HG03280 (cell line): Measurements from ENCODE around the gene HOXC12.

Experiments
- ATAC-seq: cut with Tn5 transposase; IDR thresholded peaks from one replicate; pipeline ENCODE4 v1.9.1; 2021; ENCODE audit warnings: mild to moderate bottlenecking, moderate library complexity; ENCODE audit not compliant: unreplicated experiment

HOXC12 gene

DNA sequence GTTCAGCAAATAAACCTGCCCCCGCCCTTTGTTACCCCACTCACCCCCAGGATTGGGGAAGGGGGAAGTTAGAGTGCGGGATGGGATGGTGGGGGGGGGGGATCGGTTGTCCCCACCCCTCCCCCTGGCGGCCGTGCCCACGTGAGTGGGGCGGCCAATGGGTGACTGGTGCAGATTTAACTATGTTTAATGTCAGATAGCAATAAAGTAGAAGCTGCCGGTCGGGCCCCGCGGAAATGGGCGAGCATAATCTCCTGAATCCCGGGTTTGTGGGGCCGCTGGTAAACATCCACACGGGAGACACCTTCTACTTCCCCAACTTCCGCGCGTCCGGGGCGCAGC is at the start of gene HOXC12:
Gene HOXC12, plus strand, starts transcription at position 210 of the 342 bp plus-strand sequence. Its CDS starts 27 bp downstream, at position 237.
- no peak for ATAC-seq

DNA sequence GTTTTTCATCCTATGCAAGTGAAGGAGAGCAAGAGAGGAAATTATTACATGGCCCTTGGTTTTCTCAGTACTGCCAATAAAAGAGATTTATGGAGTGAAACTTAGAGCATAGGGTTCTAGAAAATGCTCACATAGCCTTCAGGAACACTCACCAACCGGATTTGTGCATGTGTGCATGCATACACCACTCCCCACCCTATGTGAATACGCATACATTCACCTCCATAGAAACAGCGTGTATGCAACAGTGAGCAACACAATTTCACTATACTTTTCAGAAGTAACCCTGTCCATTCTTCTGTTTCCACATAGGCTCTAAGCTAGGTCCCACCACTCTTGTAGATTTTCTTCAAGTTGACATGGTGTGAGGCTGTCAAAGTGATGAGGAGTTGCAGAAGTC is 47.6 kb upstream of the HOXC12 start:
- ATAC-seq = no peak

DNA sequence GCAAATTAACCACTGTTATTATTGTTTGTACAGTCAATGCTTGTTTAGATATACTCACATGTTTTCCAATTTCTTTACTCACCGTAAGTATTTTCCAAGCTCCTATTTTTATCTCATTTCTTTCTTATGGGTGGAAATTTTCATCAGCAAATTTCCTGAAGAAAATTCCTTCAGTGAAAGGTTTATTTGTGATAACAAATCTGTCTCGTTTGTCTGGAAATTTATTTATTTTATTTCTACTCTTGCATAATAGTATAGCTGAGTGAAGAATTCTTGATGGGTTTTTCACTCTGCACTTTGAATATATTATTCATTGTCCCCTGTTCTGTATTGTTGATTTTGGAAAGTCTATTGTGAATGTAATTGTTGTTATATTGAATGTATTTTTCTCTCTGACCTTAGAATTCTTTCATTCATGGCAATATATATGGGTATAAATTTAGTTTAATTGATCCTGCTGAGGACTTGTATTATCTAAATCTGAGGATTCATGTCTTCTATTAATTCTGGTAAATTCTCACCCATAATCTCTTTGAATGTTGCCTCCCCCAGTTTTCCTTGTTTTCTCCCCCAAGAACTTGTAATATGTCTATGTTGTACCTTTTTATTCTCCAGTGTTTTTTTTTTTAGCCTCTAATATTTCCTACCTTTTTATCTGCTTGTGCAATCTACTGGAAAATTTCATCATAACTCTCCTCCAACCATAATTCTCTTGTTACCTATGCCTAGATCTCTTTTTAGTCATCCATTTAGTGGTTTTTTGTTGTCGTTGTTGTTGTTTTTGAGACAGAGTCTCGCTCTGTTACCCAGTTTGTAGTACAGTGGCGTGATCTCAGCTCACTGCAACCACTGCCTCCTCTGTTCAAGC is 37.7 kb upstream of the HOXC12 start:
- ATAC-seq = no peak

DNA sequence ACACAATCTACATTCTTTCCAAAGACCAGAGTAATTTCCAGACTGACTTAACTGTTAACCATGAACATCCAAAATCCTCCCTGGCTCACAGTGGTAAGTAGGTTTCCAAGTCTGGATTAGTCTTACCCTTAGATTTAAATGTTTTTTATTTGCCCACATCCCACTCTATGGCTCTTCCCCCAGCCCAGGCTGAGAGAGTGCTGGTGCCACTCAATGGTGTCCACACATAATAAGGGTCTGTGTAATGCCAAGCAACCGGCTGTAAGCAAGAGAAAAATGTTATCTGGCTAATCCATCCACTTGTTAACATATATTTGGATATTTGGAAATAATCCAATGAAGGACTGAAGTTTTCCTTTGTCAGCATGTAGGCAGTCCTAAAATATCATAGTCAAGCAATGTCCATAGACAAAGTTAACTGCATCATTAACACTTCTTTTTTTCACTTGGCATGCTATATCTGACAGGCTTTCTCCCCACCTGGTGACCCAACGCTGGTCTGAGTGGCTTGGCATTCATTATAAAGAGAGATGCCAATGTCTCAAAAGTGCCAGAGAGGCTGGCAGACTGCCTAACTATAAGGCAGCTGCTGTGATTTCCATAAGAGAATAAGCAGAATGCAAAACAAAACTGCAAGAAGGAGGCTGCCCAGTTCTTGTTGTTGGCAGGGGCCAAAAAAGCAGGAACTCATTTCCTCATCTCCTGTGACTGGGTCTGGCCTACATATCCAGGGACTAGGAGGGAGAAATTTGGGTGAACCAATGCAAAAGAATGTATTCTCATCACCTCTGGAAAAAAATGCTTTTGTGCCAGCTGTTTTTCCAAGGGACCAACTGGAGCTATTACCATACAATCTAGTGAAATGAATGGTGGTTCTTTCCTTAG is 29.9 kb upstream of the HOXC12 start:
- ATAC-seq = no peak

DNA sequence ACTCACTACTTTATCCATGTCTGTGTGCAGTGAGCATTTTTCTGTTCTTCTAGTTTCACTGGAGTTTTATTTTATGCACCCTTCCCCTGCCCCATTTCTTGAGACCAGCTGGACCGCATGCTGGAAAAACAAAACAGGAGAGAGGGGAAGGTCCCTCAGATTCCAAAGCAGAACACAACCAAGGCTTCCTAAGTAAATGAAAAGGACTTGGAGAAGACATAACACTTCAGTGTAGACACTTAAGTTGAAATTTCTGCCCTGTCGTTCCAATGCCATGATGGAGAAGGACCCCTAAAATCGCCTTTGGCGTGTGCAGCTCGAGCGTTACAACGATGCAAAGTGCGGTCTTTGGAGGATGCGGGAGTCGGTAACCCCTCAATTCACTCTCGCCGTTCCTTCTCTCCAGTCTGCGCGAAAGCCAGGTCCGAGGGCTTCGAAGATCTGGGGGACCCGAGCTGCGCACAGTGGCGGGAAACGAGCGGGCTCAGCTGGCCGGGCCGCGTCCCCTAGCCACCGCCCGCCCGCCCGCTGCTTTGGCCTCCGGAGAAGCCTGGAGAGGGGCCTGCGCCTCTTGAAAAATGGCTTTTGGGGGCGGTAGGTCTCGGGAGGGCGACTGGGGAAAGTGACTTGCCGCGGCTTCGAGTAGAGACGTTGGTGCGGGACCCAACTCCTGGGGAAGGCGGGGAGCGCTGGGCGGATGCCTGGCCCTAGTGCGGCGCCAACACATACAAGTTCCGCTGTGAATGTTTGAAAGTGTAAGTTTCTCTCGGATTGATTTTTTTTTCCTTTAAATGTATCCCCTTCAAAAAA is 27.3 kb upstream of the HOXC12 start:
- no peak for ATAC-seq

GRCh38 chr12:53928054-53928835 is 26.5 kb upstream of the HOXC12 start:
- no peak for ATAC-seq

- no peak for ATAC-seq
Measured at GRCh38 chr12:53929527-53929926, 25.2 kb upstream of the HOXC12 start.

DNA sequence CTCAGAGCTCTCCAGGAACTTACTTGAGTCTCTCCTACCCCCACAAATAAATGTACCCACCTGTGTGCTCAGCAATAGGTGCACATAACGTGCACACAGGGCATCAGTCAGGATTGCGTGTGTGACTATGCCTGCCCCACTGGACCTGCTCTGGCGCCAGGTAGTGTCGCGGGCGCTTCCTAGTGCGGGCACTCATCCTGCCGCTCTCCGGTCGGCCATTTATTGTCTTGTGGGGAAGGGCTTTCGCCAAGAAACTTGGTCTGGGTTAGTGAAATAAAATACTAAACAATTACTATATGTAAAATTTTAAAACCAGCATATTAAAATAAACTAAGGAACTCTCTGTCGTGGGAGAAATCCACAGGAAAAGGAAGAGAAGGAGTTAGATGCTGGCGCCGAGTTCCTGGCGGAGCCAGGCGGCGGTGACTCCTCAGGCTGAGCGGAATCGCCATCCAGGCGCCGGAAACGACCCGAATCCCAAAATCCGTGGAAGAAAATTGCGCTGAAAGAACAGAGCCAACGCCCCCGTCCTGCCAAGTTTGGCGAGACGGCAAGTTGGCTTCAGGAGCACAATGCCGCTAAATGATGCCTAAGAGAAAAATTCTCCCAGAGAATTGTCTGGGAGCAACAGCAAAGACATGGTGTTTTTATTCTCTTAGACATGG is 24.0 kb upstream of the HOXC12 start:
- no peak for ATAC-seq

DNA sequence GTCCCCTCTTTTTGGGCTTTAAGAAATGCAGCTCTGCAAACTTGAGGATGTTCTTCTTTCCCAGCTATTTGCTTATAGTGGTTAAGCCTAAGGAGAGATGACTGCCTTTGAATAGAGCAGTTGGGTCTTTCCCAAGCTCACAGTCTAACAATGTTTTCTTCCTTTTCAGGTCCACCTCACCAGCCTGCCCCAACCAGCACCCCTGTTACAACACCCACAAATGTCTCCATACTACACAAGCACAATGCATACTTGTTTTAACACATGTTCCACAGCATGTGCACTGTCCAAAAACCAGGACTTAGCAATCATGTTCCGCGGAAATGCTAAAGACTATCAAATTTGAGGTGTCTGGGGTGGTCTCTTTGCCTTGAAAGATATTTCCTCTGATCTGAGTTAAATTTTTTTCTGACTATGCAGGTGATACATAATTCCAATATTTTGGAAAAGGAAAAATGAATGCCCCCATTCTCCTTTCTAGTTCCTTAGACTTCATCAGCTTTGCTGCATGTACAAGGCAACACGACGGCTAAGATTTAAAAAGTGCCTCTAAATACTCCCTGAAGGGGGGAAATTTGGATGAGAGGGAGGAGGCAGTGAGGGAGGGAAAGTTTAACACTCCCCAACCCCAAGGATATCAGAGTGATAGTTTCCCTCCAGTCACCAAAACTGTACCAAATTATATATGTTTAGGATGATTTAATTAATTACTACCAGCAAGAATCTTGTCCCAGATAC is 22.7 kb upstream of the HOXC12 start:
- no peak for ATAC-seq

DNA sequence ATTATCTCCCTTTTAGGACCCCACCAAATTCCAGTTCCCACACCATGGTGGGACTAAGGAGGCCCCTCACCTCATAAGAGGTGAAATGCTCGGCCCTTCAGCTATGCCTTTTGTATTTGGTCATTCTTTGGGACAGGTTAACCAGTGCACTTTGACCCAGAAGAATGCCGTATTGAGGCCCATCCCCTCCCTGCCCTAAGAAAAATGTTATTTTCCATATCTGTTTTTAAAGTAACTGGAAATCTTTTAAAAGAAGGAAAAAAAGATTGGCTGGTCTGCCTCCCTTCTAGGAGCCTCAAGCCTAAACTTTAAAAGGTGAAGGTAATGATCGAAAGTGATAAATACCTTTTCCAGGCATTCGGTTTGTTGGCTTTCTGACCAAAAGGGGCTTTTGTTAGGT is 21.8 kb upstream of the HOXC12 start:
- ATAC-seq = no peak

DNA sequence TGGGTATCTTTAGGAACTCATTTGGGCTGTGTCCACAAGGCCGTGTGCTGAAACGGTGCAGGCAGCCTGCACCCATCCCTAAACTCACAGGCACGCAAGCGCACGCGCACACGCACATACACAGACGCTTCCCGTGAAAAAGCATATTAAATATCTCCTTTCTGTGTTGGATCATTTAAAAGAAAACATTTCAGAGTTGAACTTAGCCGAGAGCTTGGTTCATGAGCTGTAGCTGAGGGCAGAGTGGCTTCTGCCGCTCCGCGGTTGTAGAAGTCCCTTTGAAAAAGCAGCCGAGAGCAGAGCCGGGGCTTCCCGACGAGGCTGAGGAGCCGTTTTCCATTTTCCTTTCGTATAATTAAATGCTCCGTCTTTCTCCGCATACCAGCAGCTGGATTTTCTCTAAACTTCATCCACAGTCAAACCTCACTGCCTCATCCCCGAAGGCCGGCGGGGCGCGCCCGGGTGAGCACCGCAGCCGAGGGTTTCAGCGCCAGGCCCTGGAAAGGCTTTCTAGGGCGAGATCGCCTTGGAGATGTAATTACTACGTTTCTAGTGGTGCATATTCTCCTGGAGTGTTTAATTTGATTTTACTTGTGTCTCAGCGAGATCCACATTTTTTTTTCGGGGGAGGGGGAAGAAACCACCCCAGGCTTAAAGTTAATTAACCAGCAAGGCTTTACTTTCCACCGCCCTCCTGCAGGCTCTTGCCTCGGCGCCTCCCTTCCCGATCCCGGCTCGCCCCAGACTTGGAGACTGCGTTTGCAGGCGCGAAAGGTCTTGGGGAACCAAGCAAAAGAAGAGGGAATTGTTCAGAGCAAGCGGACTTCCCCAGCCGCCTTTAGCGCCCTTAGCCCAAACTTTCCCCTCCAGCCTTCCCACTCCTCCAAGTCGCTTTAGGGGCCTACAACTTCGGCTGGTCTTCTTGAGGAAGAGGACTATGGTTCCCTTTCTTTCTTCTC is 19.0 kb upstream of the HOXC12 start:
- ATAC-seq = no peak

GRCh38 chr12:53937099-53937498 is 17.6 kb upstream of the HOXC12 start:
- no peak for ATAC-seq

DNA sequence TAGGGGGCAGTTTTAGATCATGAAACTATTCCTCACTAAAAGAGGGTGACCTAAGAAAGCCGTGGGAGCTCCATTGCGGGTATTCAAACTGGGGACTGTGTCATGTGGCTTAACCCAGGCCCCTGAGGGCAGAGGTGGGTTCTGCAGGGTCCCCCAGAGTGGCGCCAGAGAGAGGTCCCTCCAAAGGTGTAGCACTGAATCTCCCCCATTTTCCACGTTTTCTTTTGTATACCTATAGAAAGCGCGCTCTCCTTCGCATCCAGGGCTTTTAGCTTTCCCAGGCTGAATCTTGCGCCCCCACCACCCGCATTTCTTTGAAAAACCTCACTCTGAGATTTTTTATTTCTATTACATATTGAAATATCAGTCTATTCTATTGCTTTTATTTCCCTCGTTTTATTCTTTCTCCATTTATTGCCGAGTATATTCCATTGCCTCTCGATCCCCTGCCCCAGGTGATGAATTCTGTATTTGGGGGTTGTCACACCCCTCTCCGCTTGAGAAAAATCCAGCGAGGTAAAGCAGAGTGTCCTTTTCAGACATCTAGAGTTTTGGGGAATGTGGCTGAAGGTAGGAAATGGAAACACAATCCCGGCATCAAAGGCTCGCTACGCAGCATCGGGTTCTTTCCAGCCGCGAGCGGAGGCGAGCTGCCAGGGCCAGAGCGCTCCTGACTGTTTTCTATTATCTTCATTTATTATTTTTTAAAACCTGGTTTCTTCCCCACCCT is 16.9 kb upstream of the HOXC12 start:
- no peak for ATAC-seq

GRCh38 chr12:53938326-53939140 is 16.2 kb upstream of the HOXC12 start, which contains the start of gene HOXC13:
HOXC13 (plus strand) TSS chr12:53938831; CDS start chr12:53938907, 76 bp downstream.
- ATAC-seq = no peak

GRCh38 chr12:53939141-53940108 is 15.3 kb upstream of the HOXC12 start:
- ATAC-seq = no peak
